ENCODE results near the gene PRUNE1. TPM values are rescaled to one million over a fixed set of nuclear protein-coding genes. Genes with fewer than 3 reads are reported as not detected.

The PRUNE1 gene
- total RNA-seq, 1 donor from 2014 or later, result 21.6 TPM

GRCh38 chr1:151005729-151006319, 2.4 kb upstream of the PRUNE1 start:
- no peak for DNase-seq (ENCODE audit: low spot score)

GRCh38 chr1:151006327-151007052, 1.8 kb upstream of the PRUNE1 start, which contains the start of gene MINDY1:
TSS of gene MINDY1 (minus strand) at chr1:151006902. CDS start at chr1:151002617, 4,285 bp downstream.
- peak; percentile 78 for DNase-seq (ENCODE audit: low spot score)

GRCh38 chr1:151007853-151008243, 401 bp upstream of the PRUNE1 start:
- no peak for DNase-seq (ENCODE audit: low spot score)

- DNase-seq (ENCODE audit: low spot score), result no peak
These were observed 948 bp downstream of the PRUNE1 start for GRCh38 chr1:151009206-151009587.

GRCh38 chr1:151009674-151010345, 1.6 kb downstream of the PRUNE1 start:
- DNase-seq (ENCODE audit: low spot score), result no peak

GRCh38 chr1:151010346-151010726, 2.1 kb downstream of the PRUNE1 start:
- no peak for DNase-seq (ENCODE audit: low spot score)

GRCh38 chr1:151011154-151011850, 3.1 kb downstream of the PRUNE1 start:
- DNase-seq (ENCODE audit: low spot score), result no peak

GRCh38 chr1:151012684-151013471, 4.6 kb downstream of the PRUNE1 start:
- DNase-seq (ENCODE audit: low spot score), result peak; percentile 54

- peak; percentile 36 for DNase-seq (ENCODE audit: low spot score)
These were observed 5.3 kb downstream of the PRUNE1 start for GRCh38 chr1:151013518-151013917.

GRCh38 chr1:151024540-151025146, 16.4 kb downstream of the PRUNE1 start:
- DNase-seq (ENCODE audit: low spot score), result peak; percentile 86

GRCh38 chr1:151026460-151026859, 18.2 kb downstream of the PRUNE1 start:
- DNase-seq (ENCODE audit: low spot score), result no peak

GRCh38 chr1:151032164-151032563, 23.9 kb downstream of the PRUNE1 start:
- DNase-seq (ENCODE audit: low spot score), result no peak

GRCh38 chr1:151035167-151035566, 26.9 kb downstream of the PRUNE1 start:
- DNase-seq (ENCODE audit: low spot score), result no peak

GRCh38 chr1:151036356-151036755, 28.1 kb downstream of the PRUNE1 start, which contains the start of gene BNIPL:
TSS of gene BNIPL (plus strand) at chr1:151036586. CDS start at chr1:151036726, 140 bp downstream.
- no peak for DNase-seq (ENCODE audit: low spot score)

- no peak for DNase-seq (ENCODE audit: low spot score)
These were observed 28.8 kb downstream of the PRUNE1 start for GRCh38 chr1:151037032-151037431.

GRCh38 chr1:151039521-151039920, 31.3 kb downstream of the PRUNE1 start:
- DNase-seq (ENCODE audit: low spot score), result no peak

- DNase-seq (ENCODE audit: low spot score), result no peak
These were observed 34.9 kb downstream of the PRUNE1 start for GRCh38 chr1:151043163-151043562.

- peak; percentile 67 for DNase-seq (ENCODE audit: low spot score)
These were observed 39.3 kb downstream of the PRUNE1 start, which contains the start of gene C1orf56 for GRCh38 chr1:151047591-151047924. TSS of gene C1orf56 (plus strand) at chr1:151047751. CDS start at chr1:151047848, 97 bp downstream.

GRCh38 chr1:151047925-151048644, 39.8 kb downstream of the PRUNE1 start:
- DNase-seq (ENCODE audit: low spot score), result peak; percentile 74

GRCh38 chr1:151048645-151049032, 40.4 kb downstream of the PRUNE1 start:
- no peak for DNase-seq (ENCODE audit: low spot score)

Measured in mucosa of gallbladder (tissue), 1 donor.